GM12878 (cell line): ENCODE measurements around the gene FAF1. TPM values are rescaled to one million over a fixed set of nuclear protein-coding genes. Genes with fewer than 3 reads are reported as not detected.

Experiments used
- ATAC-seq: fragments of 200-7000 bp; cut with Tn5 transposase; 3 replicates; pipeline ENCODE4 v1.9.1; 2020; ENCODE audit warnings: mild to moderate bottlenecking, moderate library complexity
- BruUV-seq: library from RNA; stranded (reverse); fragments of 400-500 nt; replicated peaks from 2 replicates; lab custom pipeline; 2021; lab: Mats Ljungman, UMichigan
- CTCF ChIA-PET: fragments of 300-600 bp; sonication (Branson Sonifier 250); formaldehyde crosslinking; extraction: SDS; loops from one replicate; lab custom pipeline; 2021; ENCODE audit warnings: inconsistent platforms; lab: Yijun Ruan, JAX
- POLR2A ChIA-PET: fragments of 350-600 bp; formaldehyde crosslinking; extraction: SDS; loops from one replicate; lab custom pipeline; 2021; ENCODE audit warnings: inconsistent platforms; lab: Charles Lee
- RAD21 ChIA-PET: fragments of 300-600 bp; sonication (Branson Sonifier 250); formaldehyde crosslinking; loops from one replicate; lab custom pipeline; 2023; ENCODE audit warnings: antibody characterized with exemption; ENCODE audit not compliant: unreplicated experiment; lab: Charles Lee
- SMC1A ChIA-PET: fragments of 300-600 bp; sonication (Branson Sonifier 250); formaldehyde crosslinking; loops from one replicate; lab custom pipeline; 2023; ENCODE audit not compliant: unreplicated experiment, uncharacterized antibody; lab: Charles Lee
- DNase-seq: peaks from one replicate; pipeline ENCODE4 v3.0.0-alpha.2; 2011; ENCODE audit warnings: low read depth, low spot score
- FAIRE-seq: peaks from 3 replicates; lab custom pipeline; 2011; peaks lifted over from hg19 to GRCh38; lab: Jason Lieb, UNC
- H2AFZ ChIP-seq: 2 replicates; pipeline ENCODE4 v1.6.0; 2011; ENCODE audit warnings: low read depth, low read length, control low read depth; ENCODE audit not compliant: control insufficient read depth
- H3K27ac ChIP-seq: 2 replicates; pipeline ENCODE4 v1.5.1; 2011; ENCODE audit warnings: control low read depth; ENCODE audit not compliant: control insufficient read depth, insufficient read depth
- H3K27me3 ChIP-seq, 2 experiments: replicated peaks in 1 of 2; 2 replicates each; pipeline versions ENCODE4 v1.6.0 to v1.6.1; 2011; ENCODE audit warnings: low read length in 1 of 2; ENCODE audit not compliant: control insufficient read depth in 2 of 2, insufficient read depth in 2 of 2
- H3K36me3 ChIP-seq, 2 experiments: 2 replicates each; pipeline ENCODE4 v1.5.1; 2011; ENCODE audit warnings: low read length in 1 of 2; ENCODE audit not compliant: control insufficient read depth in 2 of 2, insufficient read depth in 2 of 2
- H3K4me1 ChIP-seq: 2 replicates; pipeline ENCODE4 v1.6.1; 2011; ENCODE audit warnings: mild to moderate bottlenecking, low read length, moderate library complexity, mixed read lengths; ENCODE audit not compliant: control insufficient read depth, insufficient read depth
- H3K4me2 ChIP-seq: 2 replicates; pipeline ENCODE4 v1.6.0; 2011; ENCODE audit warnings: control low read depth; ENCODE audit not compliant: control insufficient read depth, insufficient read depth
- H3K4me3 ChIP-seq: fragments of 200-600 bp; sonication (generic); 2 replicates; pipeline ENCODE4 v1.5.1; 2016
- H3K79me2 ChIP-seq: 2 replicates; pipeline ENCODE4 v1.6.0; 2011; ENCODE audit warnings: low read length; ENCODE audit not compliant: control insufficient read depth, insufficient read depth
- H3K9ac ChIP-seq: 2 replicates; pipeline ENCODE4 v1.8.0; 2011; ENCODE audit warnings: low read length, control low read depth, mixed read lengths; ENCODE audit not compliant: control insufficient read depth, insufficient read depth
- H3K9me3 ChIP-seq: replicated peaks from 3 replicates; pipeline ENCODE4 v1.5.1; 2011; ENCODE audit warnings: mild to moderate bottlenecking, low read length; ENCODE audit not compliant: control insufficient read depth, insufficient read depth
- H4K20me1 ChIP-seq: 2 replicates; pipeline ENCODE4 v1.6.0; 2011; ENCODE audit not compliant: control insufficient read depth, insufficient read depth
- IRF3 ChIP-seq: fragments of 450-650 bp; IDR thresholded peaks from 2 replicates; pipeline ENCODE4 v1.6.1; 2014; ENCODE audit warnings: mild to moderate bottlenecking
- NFXL1 ChIP-seq: fragments of 450-650 bp; IDR thresholded peaks from 2 replicates; pipeline ENCODE4 v1.6.1; 2017; ENCODE audit warnings: antibody characterized with exemption, mild to moderate bottlenecking, borderline replicate concordance
- PBX3 ChIP-seq: IDR thresholded peaks from 2 replicates; pipeline ENCODE4 v1.6.1; 2011; ENCODE audit warnings: mild to moderate bottlenecking, low read depth, low read length, moderate library complexity; ENCODE audit not compliant: insufficient replicate concordance
- SIN3A ChIP-seq: IDR thresholded peaks from 2 replicates; pipeline ENCODE4 v1.6.1; 2012; ENCODE audit warnings: low read depth, low read length, improper control_type of control experiment
- in situ Hi-C: fragments of 300-500 bp; cut with MboI; formaldehyde crosslinking; loops from 9 replicates; pipeline ENCODE4 v1.14.3; 2018; ENCODE audit warnings: mixed read lengths
- intact Hi-C: fragments of 100-400 bp; cut with micrococcal nuclease; formaldehyde crosslinking; loops from one replicate; pipeline ENCODE4 v1.14.2; 2022; ENCODE audit not compliant: unreplicated experiment
- polyA plus RNA-seq, 11 experiments: library from polyadenylated mRNA; depleted of rRNA in 4 of 11; unstranded in 6 of 11; stranded (reverse) in 5 of 11; fragments of >200 nt; fragmentation: Nextera tagmentation in 4 of 11; fragmentation: Illumina TruSeq in 1 of 11; extraction: Ambion mirVana in 4 of 11; extraction: Trizol in 1 of 11; gene quantifications; 1 replicate in 1 of 11; 2 replicates in 10 of 11; pipeline versions ENCODE4 v1.2.1 to v1.2.3, GENCODE V29; 2011 to 2016; ENCODE audit warnings: inconsistent platforms in 2 of 11, missing spikeins in 2 of 11, low read depth in 1 of 11
- total RNA-seq, 4 experiments: library from RNA; depleted of rRNA in 3 of 4; stranded (reverse); fragments of >200 nt in 3 of 4; fragmentation: Illumina TruSeq in 1 of 4; extraction: Trizol in 1 of 4; gene quantifications; 2 replicates each; pipeline versions ENCODE4 v1.2.1 to v1.2.3, GENCODE V29; 2013 to 2021

The FAF1 gene
- total and polyA plus RNA-seq, 10 of the 15 experiments (the other 5 are each of a cell fraction or from before 2014, with no cell fraction given) = 8.6 to 54.5 (median 23.7) TPM

- CTCF ChIA-PET = no interaction called here
These were observed 521.1 kb downstream of the FAF1 start for GRCh38 chr1:50438945-50439344.

More at GRCh38 chr1:50438945-50439344, 521.1 kb downstream of the FAF1 start:
- no peaks in the 10 kb centered on the region for H3K9me3 ChIP-seq
- ATAC-seq (no peak), FAIRE-seq (no peak), DNase-seq (no peak)
- H3K4me1 ChIP-seq = no peaks in the 10 kb centered on the region
- BruUV-seq = no TSS peak
- no peak overlapping the region for H3K27ac ChIP-seq
- TF ChIP-seq PBX3 (no peak), IRF3 (no peak), SIN3A (no peak), NFXL1 (no peak)
- SMC1A ChIA-PET = no interaction called here
- intact Hi-C loops = no loop called here
- H3K4me2 ChIP-seq = no peak overlapping the region
- H4K20me1 ChIP-seq = no peaks in the 10 kb centered on the region
- RAD21 ChIA-PET = no interaction called here
- H3K27me3 ChIP-seq = no peaks in the 10 kb centered on the region
- no peak overlapping the region for H2AFZ ChIP-seq
- POLR2A ChIA-PET = no interaction called here
- in situ Hi-C loops = no loop called here
- H3K79me2 ChIP-seq = no peaks in the 10 kb centered on the region
- H3K9ac ChIP-seq = no peak overlapping the region
- peaks cover 1 to 4% of the 10 kb centered on the region in 2 experiments; a peak in 3 of 4 replicates for H3K36me3 ChIP-seq
- no peak overlapping the region for H3K4me3 ChIP-seq
